GM21528 (cell line): ENCODE measurements around the gene NFIL3.
A peak's percentile ranks its signal among the peaks of the same experiment; 100 is the strongest.
"Not testable (repeated sequence)": the region's sequence is repeated elsewhere in the genome, so short reads cannot be mapped to it uniquely, and the experiment has no call there.

Experiments
- ATAC-seq: cut with Tn5 transposase; IDR thresholded peaks from one replicate; pipeline ENCODE4 v1.9.1; 2021; ENCODE audit warnings: mild to moderate bottlenecking, moderate library complexity; ENCODE audit not compliant: unreplicated experiment, low FRiP score

NFIL3 gene

GRCh38 chr9:91398926-91399325 is 24.7 kb downstream of the NFIL3 start:
- no peak for ATAC-seq

- ATAC-seq = no peak
These were observed 27.8 kb downstream of the NFIL3 start for GRCh38 chr9:91395553-91396471.

GRCh38 chr9:91395106-91395552 is 28.5 kb downstream of the NFIL3 start:
- no peak for ATAC-seq

GRCh38 chr9:91393826-91394225 is 29.8 kb downstream of the NFIL3 start:
- ATAC-seq = no peak

GRCh38 chr9:91392435-91392834 is 31.2 kb downstream of the NFIL3 start:
- no peak for ATAC-seq

GRCh38 chr9:91391818-91392217 is 31.8 kb downstream of the NFIL3 start:
- ATAC-seq = no peak

GRCh38 chr9:91391412-91391811 is 32.2 kb downstream of the NFIL3 start:
- ATAC-seq = no peak

- ATAC-seq = not testable (repeated sequence)
These were observed 33.9 kb downstream of the NFIL3 start for GRCh38 chr9:91389686-91390085.

- ATAC-seq = no peak
These were observed 36.9 kb downstream of the NFIL3 start for GRCh38 chr9:91386765-91387164.

- ATAC-seq = no peak
These were observed 38.7 kb downstream of the NFIL3 start for GRCh38 chr9:91384954-91385353.

GRCh38 chr9:91383577-91383976 is 40.1 kb downstream of the NFIL3 start:
- ATAC-seq = no peak

GRCh38 chr9:91382298-91382697 is 41.3 kb downstream of the NFIL3 start:
- ATAC-seq = no peak

- ATAC-seq = no peak
These were observed 44.2 kb downstream of the NFIL3 start for GRCh38 chr9:91379426-91379825.

- ATAC-seq = no peak
These were observed 44.9 kb downstream of the NFIL3 start for GRCh38 chr9:91378695-91379127.

- ATAC-seq = not testable (repeated sequence)
These were observed 45.6 kb downstream of the NFIL3 start for GRCh38 chr9:91378054-91378453.

GRCh38 chr9:91376239-91376638 is 47.4 kb downstream of the NFIL3 start:
- ATAC-seq = no peak

GRCh38 chr9:91374939-91375338 is 48.7 kb downstream of the NFIL3 start:
- no peak for ATAC-seq

- no peak for ATAC-seq
These were observed 51.7 kb downstream of the NFIL3 start for GRCh38 chr9:91371894-91372293.

GRCh38 chr9:91370006-91370405 is 53.6 kb downstream of the NFIL3 start:
- not testable (repeated sequence) for ATAC-seq

- no peak for ATAC-seq
These were observed 58.9 kb downstream of the NFIL3 start for GRCh38 chr9:91364702-91365101.

- ATAC-seq = no peak
These were observed 59.6 kb downstream of the NFIL3 start for GRCh38 chr9:91364005-91364404.

- ATAC-seq = peak; percentile 12
These were observed 61.5 kb downstream of the NFIL3 start for GRCh38 chr9:91362051-91362611.
